Stimulated activated CD8-positive, alpha-beta memory T cell treated with anti-CD3 and anti-CD28 coated beads, Interleukin-12 subunit alpha, Interleukin-12 subunit beta, amount 100 ng/mL, for 4 hours (primary cell): ENCODE results near the gene MAOA.

Experiments used
- DNase-seq: peaks from one replicate; pipeline ENCODE4 v3.0.0-alpha.2; 2020; ENCODE audit warnings: low read depth

MAOA gene

DNA sequence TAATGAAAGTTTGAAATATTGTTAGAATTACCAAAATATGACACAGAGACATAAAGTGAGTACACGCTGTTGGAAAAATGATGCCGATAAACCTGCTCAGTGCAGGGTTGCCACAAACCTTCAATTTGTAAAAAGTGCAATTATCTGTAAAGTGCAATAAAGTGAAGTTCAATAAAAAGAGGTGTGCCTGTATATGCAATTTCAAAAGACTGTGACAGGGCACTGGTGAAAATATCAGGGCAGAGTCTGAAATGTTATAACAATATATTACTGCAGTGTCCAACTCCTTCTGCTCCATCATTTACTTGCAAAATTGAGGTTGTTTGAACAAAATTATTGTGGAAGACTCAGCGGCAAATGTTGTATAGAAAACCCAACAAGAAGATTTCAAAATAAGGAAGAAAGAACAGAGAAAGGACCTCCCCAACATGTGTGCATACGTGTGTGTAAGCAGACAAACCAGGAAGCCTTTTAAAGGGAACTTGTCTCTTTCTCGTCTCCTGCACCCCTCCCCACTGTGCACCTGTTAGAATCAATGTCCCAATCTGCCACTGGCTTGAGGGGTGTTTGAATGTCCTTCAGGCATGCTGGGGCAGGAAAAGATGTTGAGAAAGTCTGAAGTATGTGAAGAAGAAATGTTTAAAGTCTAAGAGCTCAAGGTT, 130.0 kb downstream of the MAOA start:
- no peak for DNase-seq
